Left renal pelvis (tissue), 4 donors: Measurements from ENCODE around the gene C2CD4D. TPM values are rescaled to one million over a fixed set of nuclear protein-coding genes. Genes with fewer than 3 reads are reported as not detected.

ENCODE experiments used
- DNase-seq, 4 donors: peaks; one replicate each; pipeline ENCODE4 v3.0.0-alpha.2; 2013; ENCODE audit warnings: low read depth in 4 of 4, low spot score in 3 of 4
- polyA plus RNA-seq, 4 donors: library from polyadenylated mRNA; unstranded; fragments of 120-200 nt; gene quantifications; one replicate each; pipeline ENCODE4 v1.2.1, GENCODE V29; 2013; ENCODE audit not compliant: insufficient read length in 4 of 4

The C2CD4D gene
- polyA plus RNA-seq, 4 donors = 0.19 to 0.26 (median 0.24) TPM

DNA sequence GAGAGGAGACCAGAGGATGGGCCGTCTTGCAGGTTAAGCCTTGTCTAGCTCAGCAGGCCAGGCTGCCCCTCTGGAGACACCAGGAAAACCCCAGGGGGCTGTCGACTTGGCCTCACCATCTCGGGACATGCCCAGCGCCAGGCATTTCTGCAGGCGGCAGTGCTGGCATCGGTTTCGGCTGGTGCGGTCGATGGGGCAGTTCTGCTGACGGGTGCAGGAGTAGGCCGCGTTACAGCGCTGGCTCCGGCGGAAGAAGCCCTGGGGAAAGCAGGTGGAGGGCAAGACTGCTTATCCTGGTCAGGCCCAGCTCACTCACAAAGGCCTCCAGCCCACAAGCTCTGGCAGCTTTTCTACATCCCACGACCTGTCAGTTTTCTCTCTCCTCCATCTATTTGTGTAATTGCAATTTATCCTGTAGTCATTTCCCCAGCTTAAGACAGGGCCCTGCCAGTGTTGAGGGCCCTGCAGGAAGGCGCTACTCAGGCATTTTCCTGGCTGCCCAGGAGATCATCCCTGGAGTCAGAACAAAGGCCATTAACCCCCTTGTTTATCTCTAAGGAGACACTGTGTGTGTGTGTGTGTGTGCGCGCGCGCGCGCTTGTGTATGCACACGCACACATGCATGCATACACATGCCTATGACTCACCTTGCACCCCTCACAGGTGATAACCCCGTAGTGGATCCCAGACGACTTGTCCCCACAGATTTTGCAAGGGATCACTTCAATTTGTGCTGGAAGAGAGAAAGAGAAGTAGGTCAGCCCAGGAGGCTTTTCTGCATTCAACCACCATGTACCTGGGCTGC is 22.9 kb downstream of the C2CD4D start:
- no peak for DNase-seq

DNA sequence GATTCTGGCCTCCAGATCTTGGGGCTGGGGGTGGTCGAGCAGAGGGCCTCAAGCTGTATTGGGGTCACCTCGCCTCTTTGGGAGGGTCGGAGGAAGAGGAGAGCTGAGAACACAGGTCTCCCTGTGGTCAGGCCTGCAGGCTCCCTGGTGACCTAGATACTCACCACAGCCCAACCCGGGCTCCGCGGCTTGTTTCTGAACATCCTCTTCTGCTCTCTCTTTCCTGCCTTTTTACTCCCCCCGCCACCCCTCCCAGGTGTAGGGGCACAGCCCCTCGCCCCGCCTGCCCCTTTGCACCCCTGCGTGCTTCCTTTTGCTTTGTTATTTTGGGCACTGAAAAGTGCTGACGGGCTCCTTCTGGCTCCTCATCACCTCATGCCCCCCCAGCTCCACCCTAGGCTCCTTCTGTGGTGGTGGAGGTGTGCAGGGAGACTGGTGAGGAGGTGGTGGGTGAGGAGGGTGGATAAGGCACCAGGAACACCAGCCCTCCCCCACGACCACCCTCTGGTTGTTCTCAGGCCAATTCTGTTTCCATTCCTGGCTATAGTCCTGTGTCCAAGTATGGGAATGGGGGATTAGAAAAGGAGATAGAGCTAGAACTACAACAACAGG is 23.8 kb downstream of the C2CD4D start:
- DNase-seq = no peak

DNA sequence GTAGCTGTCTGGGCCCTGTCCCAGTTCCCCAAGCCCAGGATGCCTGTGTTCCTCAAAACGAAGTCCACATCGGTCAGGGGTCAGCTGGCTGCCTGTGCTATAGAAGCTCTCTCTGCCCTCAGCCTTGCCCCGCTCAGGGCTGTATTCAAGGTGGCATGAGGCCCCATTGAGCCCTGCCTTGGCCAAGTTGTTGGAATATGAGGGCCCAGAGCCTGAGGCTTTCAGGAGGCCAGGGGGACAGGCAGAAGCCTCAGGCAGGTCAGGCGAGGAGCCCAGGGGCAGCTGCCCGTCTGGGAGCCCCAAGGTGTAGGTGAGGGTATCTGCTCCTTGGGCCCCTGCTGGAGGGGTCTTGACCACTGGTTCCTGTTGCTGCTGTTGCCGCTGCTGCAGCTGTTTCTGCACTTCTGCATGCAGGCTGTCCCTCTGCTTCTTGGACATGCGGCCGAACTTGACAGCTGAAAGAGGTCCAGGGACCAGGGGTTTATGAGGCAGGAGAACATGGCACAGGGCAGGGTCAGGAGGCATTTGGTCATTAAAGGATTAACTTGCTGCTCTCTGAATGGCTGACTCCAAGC is 24.6 kb downstream of the C2CD4D start:
- no peak for DNase-seq

DNA sequence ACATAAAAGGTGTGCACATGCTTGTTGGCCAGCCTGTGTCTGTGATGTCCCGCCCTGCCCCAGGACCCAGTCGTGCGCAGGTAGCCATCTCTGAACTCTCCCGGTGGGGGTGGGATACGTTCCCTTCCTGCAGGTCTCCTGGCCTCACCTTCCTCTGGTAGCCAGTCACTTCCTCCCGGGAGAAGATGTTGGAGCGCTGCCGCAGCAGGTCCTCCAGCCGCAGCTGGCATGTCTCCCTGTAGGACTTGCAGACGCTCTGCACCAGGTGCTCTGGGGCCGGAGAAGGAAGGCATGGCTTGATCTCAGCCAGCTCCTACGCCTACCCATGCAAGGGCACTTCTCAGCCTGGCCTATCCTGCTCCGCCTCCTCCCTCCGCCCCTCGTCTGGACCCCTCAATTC is 25.2 kb downstream of the C2CD4D start:
- no peak for DNase-seq

DNA sequence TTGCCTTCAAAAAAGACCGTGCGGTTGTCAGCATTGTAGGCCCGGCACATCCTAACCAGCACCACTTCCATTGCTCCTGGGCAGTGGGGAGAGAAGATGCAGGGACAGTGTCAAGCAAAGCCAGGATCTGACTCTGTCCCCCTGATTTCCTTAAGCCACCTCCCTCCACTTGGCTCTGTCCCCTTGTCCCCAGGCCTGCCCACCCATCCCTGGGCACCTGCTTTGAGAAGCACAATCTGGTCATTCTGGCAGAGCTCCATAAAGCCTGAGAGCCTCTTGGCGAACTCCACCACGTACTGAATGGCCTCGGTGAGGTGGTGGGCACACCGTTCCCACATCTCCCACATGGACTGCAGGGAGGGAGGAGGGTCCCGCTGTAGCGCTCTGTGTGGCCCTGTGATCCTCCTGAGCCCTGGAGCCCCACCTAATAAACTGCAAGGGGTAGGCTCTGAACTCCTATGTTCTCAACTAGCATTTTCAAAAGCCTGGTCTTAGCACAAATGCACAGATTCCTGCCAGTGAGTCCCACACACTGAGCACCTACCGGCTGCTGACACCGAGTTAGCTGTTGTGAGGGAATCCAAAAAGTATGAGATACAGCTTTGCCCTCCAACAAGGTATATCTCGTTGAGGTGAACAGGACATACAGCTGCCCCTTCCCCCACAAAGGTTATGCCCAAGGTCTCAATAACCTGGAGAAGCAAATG is 26.2 kb downstream of the C2CD4D start:
- DNase-seq = no peak

DNA sequence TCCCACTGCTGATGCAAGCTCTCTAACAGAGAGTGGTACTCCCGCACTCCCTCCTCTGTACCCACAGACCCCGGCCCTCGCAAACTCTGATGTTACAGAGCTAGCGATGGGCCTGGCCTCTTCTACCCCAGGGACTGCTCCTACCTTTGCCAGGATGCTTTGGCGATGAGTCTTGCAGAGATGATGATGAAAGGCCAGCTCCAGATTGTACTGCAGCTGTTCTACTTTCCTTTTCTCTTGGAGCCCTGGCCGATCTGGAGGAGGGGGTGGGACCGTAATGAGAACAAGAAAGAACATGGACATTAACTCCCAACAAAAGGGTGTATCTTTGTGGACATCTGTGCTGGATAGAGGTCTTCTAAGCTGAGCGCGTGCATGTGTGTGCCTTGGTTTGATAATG is 28.4 kb downstream of the C2CD4D start:
- no peak for DNase-seq

DNA sequence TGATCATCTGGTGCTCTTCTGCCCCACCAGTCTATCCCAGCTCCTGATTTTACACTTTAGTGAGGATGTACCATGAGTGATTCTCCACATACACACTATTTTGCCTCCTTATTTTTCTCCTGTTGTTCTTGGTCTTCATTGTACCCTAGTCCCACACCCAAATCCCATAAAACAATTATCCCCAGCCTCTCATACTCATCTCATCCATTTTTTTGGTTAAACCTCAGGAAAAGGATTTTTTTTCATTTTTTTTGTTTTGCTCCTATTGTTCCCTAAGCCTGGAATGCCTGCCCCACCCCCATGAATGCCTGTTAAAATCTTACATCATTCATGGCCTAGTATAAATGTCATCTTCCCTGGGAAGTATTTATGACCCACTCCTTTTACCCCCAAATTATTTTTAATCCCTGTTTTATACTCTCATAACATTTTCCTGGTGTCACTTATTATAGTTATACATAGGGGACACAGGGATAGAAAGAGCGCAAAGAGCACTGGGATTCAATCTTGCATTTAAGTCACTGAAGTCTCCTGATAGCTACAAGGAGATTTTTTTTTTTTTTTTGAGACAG is 29.5 kb downstream of the C2CD4D start:
- no peak for DNase-seq

DNA sequence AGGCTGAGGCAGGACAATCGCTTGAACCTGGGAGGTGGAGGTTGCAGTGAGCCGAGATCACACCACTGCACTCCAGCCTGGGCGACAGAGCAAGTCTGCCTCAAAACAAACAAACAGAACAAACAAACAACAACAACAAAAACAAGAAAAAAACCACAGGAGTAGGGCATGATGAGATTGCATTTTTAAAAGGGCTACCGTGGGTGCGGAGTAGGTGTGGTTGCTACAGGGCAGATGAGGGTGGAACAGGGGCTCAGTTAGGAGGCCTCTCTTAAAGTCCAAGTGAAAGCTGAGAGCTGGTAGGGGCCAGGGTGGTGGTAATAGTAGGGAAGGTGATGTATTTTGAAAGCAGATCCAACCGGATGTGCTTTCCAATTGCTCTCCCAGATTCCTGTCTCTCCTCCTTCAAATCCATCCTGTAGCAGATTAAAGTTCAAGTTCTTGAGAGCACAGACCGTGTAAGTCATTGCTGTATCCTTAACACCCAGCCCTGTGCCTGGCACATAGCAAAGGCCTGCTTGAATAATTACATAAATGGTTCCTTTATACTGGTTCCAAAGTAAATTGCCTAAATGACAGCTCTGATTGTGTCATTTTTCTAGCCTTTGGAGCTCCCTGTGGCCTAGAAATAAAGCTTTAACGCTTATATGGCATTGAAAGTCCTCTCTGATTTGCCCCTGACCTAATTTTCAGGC is 30.2 kb downstream of the C2CD4D start:
- no peak for DNase-seq

DNA sequence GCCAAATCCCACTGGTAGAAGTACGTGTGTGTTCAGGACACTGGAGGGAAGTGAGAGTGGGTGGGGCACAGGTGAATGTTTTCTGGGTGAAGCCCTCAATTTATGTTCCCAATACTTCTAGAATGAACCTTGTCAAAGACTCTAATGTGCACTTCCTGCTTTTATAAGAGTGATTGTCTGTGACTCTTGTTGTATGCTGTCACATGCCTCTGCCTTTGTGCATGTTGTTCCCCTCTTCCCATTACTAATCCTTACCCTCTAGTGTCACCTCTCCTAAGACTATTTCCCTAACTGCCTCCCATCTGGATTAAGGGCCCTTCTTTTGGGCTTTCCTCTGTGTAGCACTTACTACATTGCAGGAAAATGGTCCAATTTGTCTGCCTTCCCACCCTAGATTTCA is 31.9 kb downstream of the C2CD4D start:
- no peak for DNase-seq

DNA sequence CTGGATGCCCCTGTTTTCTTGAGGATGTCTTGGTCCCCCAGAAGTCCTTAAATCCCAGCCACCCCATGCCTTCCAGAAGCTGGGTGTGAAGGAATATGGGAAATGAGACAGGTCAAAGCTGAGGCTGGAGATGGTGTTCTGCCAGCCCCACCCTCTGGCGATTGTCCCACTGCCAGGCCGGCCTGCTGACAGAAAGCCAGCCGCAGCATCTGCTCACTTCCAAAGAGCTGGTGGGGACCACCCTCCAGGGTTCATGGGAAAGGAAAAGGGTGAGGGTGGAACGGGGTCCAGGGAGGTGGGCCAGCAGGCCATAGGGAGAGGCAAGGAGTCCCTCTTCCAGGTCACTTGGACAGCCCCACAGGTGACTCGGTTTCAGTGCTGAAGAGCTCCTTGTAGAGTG is 32.5 kb downstream of the C2CD4D start:
- DNase-seq = no peak

DNA sequence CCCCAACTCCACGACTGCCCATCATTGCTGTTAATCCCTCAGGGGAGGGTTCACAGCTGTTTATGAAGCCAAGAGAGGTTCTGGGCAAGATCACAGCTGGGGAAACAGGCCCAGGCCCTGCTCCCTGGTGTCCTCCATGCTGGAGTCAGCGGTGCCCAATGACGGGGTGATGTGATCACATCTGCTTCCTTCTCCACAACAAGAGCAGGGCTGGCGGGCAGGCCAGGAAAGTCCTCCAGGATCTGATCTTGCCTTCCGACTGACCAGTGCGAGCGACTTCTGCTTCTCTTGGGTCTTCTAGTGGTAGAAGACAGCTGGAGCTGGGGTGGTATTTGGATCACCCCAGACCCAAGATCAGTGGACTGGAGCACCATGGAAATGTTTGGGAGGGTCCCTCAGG is 33.5 kb downstream of the C2CD4D start:
- no peak for DNase-seq

DNA sequence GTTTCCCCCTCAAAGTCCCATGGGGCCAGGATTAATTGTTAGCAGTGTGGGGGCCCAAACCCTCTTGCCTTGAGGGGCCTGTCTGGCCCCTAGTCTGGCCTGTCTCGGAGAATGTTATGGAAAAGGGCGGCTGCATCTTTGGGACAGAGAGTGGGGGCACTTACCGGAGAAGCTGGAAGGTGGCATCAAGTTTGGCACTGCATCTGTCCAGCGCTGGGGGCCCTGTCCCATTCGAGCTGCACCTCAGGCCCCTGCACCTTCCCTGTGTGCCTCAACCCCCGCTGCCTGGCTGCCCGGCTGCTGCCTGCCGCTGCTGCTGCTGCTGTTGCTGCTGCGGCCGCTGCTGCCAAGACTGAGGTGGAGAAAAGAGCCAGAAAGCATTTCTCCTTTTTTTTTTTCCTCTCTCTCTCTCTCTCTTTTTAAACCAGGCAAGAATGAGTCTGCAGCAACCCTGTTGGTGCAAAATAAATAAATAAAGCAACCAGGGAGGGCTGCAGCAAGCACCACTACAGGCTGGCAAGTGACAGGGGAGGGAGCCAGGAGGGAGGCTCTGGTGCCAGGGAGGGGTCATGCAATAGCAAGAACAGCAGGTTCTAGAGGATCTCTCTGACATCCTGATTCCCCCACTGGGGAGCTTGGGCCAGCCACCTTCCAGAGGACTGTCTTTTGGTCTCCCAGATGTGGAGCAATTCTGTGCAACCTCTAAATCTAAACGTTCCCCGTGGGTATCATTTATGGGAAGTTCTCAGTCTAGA is 34.4 kb downstream of the C2CD4D start, which contains the start of gene LINGO4:
Gene LINGO4, minus strand, starts transcription at position 354 of the 755 bp plus-strand sequence. CDS start 2,715 bp downstream, outside the sequence.
- DNase-seq = no peak

DNA sequence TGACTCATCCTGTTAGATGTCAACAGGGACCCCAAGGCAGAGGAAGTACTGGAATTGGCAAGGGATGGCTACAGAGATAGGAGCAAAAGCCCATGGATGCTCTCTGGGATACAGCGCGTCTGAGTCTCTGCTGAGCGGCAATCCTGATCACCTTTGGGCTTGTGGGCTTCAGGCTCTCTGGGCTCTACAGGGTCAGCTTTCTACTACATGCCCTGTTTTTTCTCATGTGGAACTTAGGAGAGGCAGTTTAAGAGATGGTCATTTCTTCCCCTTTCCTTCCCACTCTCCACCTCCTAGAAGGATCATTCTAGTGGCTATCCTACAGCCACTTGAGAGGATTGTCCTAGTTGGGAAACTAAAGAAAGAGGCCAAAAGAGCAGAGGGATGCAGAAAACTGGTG is 35.7 kb downstream of the C2CD4D start:
- DNase-seq = no peak

DNA sequence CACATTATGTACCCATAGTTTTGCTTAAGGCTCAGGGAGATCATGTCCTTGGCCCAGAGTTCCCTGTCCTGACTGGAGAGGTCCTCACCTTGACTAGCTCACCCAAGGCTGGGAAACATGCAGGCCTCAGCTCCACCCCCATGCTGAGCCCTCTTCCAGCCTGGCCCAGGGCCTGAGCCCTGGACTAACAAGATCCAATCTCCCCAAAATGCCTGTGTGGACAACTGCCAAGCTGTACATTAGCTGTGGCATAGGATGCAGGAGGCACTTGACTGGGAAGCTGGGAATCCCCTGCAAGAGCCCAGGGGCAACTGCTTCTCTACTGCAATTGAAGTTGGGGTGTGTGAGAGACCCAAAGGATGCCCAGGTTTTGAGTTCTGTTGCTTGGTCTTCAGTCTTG is 36.5 kb downstream of the C2CD4D start:
- no peak for DNase-seq

DNA sequence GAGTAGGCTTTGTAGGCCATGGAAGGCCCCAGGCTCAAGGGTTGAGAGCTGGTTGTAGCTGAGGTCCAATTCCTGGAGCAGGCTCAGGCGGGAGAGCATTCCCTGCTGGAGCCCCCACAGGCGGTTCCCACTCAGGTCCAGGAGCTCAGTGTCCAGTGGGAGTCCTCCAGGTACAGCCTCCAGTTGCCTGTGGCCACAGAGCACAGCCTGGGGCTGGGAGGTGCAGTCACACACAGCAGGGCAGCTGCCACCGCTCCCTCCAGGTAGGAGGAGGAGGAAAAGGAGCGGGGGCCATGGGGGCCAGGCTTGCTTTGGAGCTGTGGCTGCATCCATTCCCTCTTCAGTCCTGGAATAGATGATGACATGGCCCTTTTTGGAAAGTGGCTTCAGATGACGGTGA is 37.2 kb downstream of the C2CD4D start:
- no peak for DNase-seq

DNA sequence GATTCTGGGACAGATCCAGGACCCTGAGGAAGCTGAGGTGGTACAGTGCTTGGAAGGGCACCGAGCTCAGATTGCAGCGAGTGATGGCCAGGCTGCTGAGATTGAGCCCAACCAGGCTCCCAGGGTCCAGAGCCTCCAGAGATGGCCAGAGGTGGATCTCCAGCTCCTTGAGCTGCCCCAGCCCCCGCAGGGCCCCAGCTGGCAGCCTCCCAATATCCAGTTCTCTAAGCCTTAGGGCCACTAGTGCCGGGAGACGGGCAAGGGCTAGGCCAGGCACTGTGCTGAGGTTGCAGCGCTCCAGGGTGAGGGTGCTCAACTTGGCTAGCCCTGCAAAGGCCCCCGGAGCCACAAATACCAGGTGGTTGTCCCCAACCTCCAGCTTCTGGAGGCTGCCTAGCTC is 37.8 kb downstream of the C2CD4D start:
- DNase-seq = no peak

DNA sequence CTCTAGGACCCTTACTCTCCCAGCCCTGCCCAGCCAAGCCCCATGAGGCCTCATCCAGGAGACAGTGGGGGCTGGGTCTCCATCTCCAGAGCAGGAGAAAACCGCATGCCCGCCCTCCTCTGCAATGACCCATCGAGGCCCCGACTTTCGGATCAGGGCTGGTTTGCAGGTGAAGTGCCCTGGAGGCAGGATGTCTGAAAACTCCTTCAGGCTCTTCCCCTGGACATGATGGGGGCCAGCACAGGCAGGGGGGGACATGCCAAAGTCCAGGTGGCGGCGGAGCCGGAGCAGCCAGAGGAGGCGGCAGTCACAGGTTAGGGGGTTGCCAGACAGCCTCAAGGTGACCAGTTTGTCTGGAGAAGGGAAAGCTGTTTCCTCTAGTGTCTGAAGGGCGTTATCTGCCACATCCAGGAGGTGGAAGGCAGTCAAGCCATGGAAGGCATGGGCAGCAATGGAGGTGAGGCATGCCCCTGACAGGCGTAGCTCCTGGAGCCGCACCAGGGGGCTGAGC is 38.3 kb downstream of the C2CD4D start:
- DNase-seq = no peak

DNA sequence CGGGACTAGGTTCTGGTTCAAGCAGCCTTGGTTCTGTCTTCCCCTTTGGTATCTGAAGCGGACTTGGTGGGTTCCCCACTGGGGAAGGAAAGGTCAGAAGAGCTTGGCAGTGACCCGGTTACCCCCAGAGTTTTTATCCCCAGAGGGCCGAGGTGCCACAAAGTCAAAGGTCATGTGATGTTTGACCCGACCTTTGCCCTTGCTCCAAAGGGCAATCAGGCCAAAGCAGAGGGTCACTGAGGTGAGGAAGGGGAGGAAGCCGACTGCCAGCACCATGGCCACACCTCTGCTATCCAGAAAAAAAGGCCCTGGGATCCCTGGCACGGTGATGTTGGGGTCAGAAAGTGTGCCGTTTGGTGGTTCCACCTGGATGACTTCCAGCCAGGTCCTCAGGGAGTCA is 38.8 kb downstream of the C2CD4D start:
- DNase-seq = no peak

DNA sequence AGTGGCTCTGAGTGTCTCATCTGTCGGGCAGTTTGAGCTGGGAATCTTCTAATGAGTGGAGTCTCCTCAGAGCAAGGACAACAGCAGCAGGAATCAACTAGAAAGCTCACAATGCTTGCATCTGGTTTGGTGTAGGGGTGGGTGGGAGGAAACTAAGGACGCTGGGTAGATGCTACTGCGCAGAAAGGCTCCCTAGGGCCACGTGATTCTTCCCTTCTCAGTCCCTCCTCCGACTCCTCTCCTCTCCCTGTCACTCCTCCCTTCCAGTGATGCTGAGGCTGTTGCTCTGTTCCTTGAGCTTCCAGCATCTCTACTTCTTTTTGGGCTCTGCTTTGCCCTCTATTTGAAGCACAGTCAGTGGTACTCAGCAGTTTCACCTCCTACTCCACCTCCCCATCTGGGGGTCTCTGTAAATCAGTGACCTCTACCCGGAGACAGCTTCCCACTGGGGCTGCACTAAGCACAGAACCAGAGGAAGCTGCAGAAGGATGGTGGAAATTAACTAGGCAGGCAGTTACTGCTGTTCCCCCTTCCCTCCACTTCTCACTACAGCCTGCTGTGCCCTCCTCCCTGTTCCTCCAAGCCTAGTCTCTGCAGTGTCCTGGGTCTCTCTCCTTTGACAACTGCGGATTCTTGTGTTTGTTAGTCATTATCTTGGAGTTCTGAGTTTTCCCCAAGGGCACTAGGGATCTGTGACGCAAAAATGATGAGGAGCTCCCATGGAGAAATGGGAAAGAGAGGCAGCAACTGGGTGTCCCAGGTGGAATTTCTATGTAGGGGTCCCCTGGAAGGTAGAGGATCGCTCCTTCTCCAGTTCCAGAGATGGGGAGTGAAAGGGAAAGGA is 40.2 kb downstream of the C2CD4D start:
- no peak for DNase-seq
